T-helper 1 cell treated with Interleukin-12 subunit alpha and Interleukin-12 subunit beta and Interleukin-4 antibody, amounts not matched to agents 30 μg/mL and 1 μg/mL, for 36 hours (primary cell): Measurements from ENCODE around the gene HS1BP3.

Experiments
- H3K27ac Mint-ChIP-seq: one replicate; pipeline ENCODE4 v1.8.0; 2021; ENCODE audit warnings: mild to moderate bottlenecking, mixed read lengths
- H3K27me3 Mint-ChIP-seq: one replicate; pipeline ENCODE4 v1.8.0; 2021; ENCODE audit warnings: low read depth, mixed read lengths
- H3K36me3 Mint-ChIP-seq: one replicate; pipeline ENCODE4 v1.8.0; 2021; ENCODE audit warnings: low read depth, mixed read lengths
- H3K4me1 Mint-ChIP-seq: one replicate; pipeline ENCODE4 v1.8.0; 2021; ENCODE audit warnings: low read depth, mixed read lengths
- H3K4me3 Mint-ChIP-seq: one replicate; pipeline ENCODE4 v1.8.0; 2021; ENCODE audit warnings: mild to moderate bottlenecking, moderate library complexity, mixed read lengths
- H3K9me3 Mint-ChIP-seq: one replicate; pipeline ENCODE4 v1.8.0; 2021; ENCODE audit warnings: mixed read lengths

The HS1BP3 gene

GRCh38 chr2:20573620-20574422 lies 77.1 kb downstream of the HS1BP3 start:
- peaks cover 5% of the 10 kb centered on the region for H3K27me3 Mint-ChIP-seq
- peaks cover 7% of the 10 kb centered on the region for H3K9me3 Mint-ChIP-seq
- no peak overlapping the region for H3K4me3 Mint-ChIP-seq
- H3K36me3 Mint-ChIP-seq = peaks cover 9% of the 10 kb centered on the region
- peak overlapping the region; percentile 26 for H3K27ac Mint-ChIP-seq
- H3K4me1 Mint-ChIP-seq = peaks cover 34% of the 10 kb centered on the region

- Mint-ChIP-seq H3K27me3 (peaks cover 5% of the 10 kb centered on the region), H3K4me1 (peaks cover 30% of the 10 kb centered on the region)
Observed at GRCh38 chr2:20572221-20572620, 78.7 kb downstream of the HS1BP3 start.

GRCh38 chr2:20571644-20572215 lies 79.2 kb downstream of the HS1BP3 start:
- peaks cover 5% of the 10 kb centered on the region for H3K9me3 Mint-ChIP-seq
- peak overlapping the region; percentile 72 for H3K27ac Mint-ChIP-seq
- H3K4me3 Mint-ChIP-seq = no peak overlapping the region
- H3K4me1 Mint-ChIP-seq = peaks cover 27% of the 10 kb centered on the region
- peaks cover 5% of the 10 kb centered on the region for H3K27me3 Mint-ChIP-seq
- H3K36me3 Mint-ChIP-seq = peaks cover 6% of the 10 kb centered on the region

More at GRCh38 chr2:20572221-20572620, 78.7 kb downstream of the HS1BP3 start:
- no peak overlapping the region for H3K4me3 Mint-ChIP-seq
- H3K36me3 Mint-ChIP-seq = peaks cover 9% of the 10 kb centered on the region
- H3K9me3 Mint-ChIP-seq = peaks cover 7% of the 10 kb centered on the region
- peak overlapping the region; percentile 72 for H3K27ac Mint-ChIP-seq

GRCh38 chr2:20571231-20571630 lies 79.7 kb downstream of the HS1BP3 start:
- Mint-ChIP-seq H3K9me3 (peaks cover under 1% of the 10 kb centered on the region), H3K27ac (no peak overlapping the region), H3K4me1 (peaks cover 22% of the 10 kb centered on the region), H3K36me3 (peaks cover 1% of the 10 kb centered on the region), H3K27me3 (peaks cover 5% of the 10 kb centered on the region), H3K4me3 (no peak overlapping the region)

- H3K27me3 Mint-ChIP-seq = peaks cover 5% of the 10 kb centered on the region
- H3K27ac Mint-ChIP-seq = peak overlapping the region; percentile 5
- H3K4me1 Mint-ChIP-seq = peaks cover 18% of the 10 kb centered on the region
- H3K9me3 Mint-ChIP-seq = no peaks in the 10 kb centered on the region
- H3K36me3 Mint-ChIP-seq = no peaks in the 10 kb centered on the region
- no peak overlapping the region for H3K4me3 Mint-ChIP-seq
Observed at GRCh38 chr2:20570249-20570648, 80.6 kb downstream of the HS1BP3 start.

- Mint-ChIP-seq H3K36me3 (no peaks in the 10 kb centered on the region), H3K4me1 (peaks cover 18% of the 10 kb centered on the region), H3K4me3 (no peak overlapping the region), H3K9me3 (no peaks in the 10 kb centered on the region), H3K27ac (peak overlapping the region; percentile 5), H3K27me3 (peaks cover 5% of the 10 kb centered on the region)
Observed at GRCh38 chr2:20569464-20570223, 81.3 kb downstream of the HS1BP3 start.

- no peak overlapping the region for H3K27ac Mint-ChIP-seq
- H3K9me3 Mint-ChIP-seq = no peaks in the 10 kb centered on the region
- H3K27me3 Mint-ChIP-seq = peaks cover 5% of the 10 kb centered on the region
- H3K4me1 Mint-ChIP-seq = peaks cover 11% of the 10 kb centered on the region
- H3K4me3 Mint-ChIP-seq = no peak overlapping the region
- no peaks in the 10 kb centered on the region for H3K36me3 Mint-ChIP-seq
Observed at GRCh38 chr2:20568501-20569463, 82.1 kb downstream of the HS1BP3 start.

- Mint-ChIP-seq H3K36me3 (no peaks in the 10 kb centered on the region), H3K4me1 (peaks cover 9% of the 10 kb centered on the region), H3K27ac (no peak overlapping the region), H3K9me3 (no peaks in the 10 kb centered on the region), H3K27me3 (peaks cover 5% of the 10 kb centered on the region), H3K4me3 (no peak overlapping the region)
Observed at GRCh38 chr2:20567926-20568179, 83.0 kb downstream of the HS1BP3 start.
